Posterior cingulate gyrus (tissue), 11 donors: Measurements from ENCODE around the gene NDUFS6.
A peak's percentile ranks its signal among the peaks of the same experiment; 100 is the strongest.
"Not testable (repeated sequence)": the region's sequence is repeated elsewhere in the genome, so short reads cannot be mapped to it uniquely, and the experiment has no call there.

Source experiments
- DNase-seq, 10 donors: peaks; one replicate each; pipeline versions ENCODE4 v3.0.0 to v3.0.0-alpha.2; 2020 to 2021; ENCODE audit warnings: mixed read lengths in 3 of 10
- intact Hi-C: fragments of 100-400 bp; cut with DNase I; formaldehyde crosslinking; loops from one replicate; pipeline ENCODE4 v1.15.1; 2023

NDUFS6 gene

GRCh38 chr5:1842004-1842819 is 41.0 kb downstream of the NDUFS6 start:
- peak in 2 of 10 donors; percentile 12 to 16 for DNase-seq
- intact Hi-C loops: no loop called here

DNA sequence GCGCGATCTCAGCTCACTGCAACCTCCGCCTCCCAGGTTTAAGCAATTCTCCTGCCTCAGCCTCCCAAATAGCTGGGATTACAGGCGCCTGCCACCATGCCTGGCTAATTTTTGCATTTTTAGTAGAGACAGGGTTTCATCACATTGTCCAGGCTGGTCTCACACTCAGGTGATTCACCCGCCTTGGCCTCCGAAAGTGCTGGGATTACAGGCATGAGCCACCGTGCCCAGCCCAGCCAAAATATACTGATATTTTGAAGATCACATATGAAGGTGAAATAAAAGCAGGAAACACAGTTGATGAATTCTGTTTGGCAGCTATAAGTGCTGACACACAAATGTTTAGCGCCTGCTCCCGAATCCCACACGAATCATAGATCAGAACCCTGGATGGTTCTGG is 42.6 kb downstream of the NDUFS6 start:
- DNase-seq: peak in 2 of 10 donors; percentile 49 to 55
- intact Hi-C loops: not testable (repeated sequence)

- intact Hi-C loops: no loop called here
- no peak for DNase-seq
Observed at GRCh38 chr5:1844708-1845436, 43.7 kb downstream of the NDUFS6 start.

DNA sequence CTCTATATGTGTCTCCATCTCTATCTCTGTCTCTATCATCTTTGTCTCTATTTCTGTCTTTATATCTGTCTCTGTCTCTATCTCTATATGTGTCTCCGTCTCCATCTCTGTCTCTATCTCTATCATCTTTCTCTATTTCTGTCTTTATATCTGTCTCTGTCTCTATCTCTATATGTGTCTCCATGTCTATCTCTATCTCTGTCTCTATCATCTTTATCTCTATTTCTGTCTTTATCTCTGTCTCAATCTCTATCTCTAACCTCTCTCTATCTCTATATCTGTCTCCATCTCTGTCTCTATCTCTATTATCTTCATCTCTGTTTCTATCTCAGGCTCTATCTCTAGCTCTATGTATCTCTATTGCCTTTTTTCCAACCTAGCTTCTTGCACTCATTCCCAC is 44.5 kb downstream of the NDUFS6 start:
- no peak for DNase-seq
- intact Hi-C loops: no loop called here

GRCh38 chr5:1846583-1846982 is 45.4 kb downstream of the NDUFS6 start:
- peak in 3 of 10 donors; percentile 37 to 73 (median 42) for DNase-seq
- intact Hi-C loops: no loop called here

DNA sequence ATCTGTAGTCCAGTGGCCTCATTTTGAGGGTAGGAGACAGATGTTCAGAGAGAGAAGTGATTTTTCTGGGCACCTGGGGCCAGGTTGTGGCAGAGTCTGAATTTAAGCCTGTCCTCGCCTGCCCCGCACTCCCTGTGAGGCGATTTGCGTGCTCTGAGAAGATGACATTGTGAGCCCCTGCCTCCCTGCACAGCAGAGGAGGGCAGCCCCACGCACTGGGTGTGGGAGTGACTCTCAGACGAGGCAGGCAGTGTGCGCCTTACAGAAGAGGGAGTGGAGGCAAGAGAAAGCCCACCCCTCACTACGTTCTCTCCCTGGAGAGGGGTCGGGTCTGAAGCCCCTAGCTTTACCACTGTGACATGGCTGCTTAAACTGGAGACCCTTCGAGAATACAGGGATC is 45.8 kb downstream of the NDUFS6 start:
- intact Hi-C loops: no loop called here
- DNase-seq: peak in 3 of 10 donors; percentile 16 to 71 (median 30)

DNA sequence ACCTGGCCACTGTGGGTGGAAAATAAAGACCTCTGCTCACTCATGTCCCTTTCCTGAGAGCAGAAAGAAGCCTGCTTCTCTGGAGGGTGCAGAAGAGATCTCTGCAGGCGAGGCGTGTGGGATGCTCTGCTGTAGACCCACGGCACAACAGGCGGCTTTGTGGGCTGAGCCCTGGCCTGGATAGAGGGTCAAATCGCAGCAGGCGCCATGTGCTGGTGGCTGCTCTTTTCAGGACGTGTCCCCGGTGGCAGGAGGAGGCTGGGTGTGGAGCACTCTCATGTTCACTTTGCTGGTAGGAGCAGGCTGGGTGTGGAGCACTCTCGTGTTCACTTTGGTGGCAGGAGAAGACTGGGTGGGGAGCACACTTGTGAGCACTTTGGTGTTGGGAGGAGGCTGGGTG is 46.4 kb downstream of the NDUFS6 start:
- peak in 3 of 10 donors; percentile 43 to 74 (median 72) for DNase-seq
- intact Hi-C loops: no loop called here

DNA sequence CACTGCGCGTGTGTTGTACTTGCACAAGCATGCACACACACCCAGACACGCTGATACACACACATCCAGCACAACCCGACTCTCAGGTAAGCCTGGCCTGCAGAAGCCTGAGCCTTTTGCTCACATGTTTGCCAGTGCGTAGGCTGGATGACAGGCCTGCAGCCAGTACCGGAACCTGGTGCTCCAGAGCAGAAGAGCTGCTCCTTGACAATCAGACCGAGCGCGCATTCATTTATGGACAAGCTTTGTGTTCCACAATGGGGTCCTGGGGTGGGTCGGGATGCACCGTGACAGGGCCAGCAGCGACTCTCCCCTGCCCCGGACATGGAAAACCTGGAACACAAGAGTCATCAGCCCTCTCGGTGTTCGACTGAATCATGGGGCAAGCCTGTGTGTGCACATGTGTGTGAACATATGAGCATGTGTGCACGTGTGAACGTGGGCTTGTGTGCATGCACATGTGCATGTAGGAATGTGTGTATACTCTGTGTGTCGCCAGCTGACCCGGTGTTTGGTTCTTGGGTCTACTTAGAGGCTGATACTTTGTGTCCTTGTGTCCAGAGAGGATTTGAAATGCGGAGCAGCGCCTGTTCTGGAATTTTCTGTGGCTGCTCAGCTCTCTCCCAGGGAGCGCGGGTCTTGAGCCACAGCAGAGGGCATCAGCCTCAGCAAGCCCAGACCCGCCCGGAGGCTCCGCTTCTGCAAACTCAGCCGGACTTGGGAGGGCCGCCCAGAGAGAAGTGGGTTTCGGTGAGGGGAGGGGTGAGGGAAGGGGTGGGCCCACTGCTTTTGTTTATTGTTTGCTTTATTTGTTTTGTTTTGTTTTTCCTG is 49.3 kb downstream of the NDUFS6 start:
- intact Hi-C loops: no loop called here
- DNase-seq: peak in 3 of 10 donors; percentile 67 to 73 (median 68)

DNA sequence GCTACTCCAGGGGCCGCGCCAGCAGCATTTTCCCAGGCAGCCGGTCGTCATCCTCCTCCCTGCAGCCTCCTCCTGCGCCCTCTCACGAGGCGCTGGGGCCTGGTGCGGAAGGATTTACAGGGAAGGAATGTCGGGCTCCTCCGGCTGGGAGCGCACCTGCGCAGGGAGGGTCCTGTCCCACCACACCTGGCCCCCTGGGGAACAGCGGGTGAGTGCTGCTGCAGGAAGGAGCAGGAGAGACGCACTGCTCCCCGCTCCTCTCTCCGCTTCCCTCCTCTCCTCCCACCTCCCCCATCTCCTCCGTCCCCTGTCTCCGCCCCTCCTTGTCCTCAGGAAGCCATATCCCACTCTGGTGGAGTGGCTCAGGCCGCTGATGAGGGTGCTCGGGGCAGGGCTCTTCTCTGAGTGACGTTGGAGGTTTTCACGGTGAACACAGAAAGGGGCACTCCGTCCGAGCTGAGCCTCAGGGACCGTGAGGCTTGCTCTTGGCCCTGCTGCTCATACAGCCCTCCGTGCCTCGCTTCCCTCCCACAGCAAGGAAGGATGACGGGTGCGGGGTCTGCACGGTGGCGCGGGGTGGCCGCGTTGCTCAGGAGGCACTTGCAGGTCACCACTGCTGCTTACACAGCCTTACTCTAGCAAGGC is 50.2 kb downstream of the NDUFS6 start:
- peak in 3 of 10 donors; percentile 70 to 82 (median 80) for DNase-seq
- intact Hi-C loops: no loop called here

GRCh38 chr5:1852324-1852947 is 51.2 kb downstream of the NDUFS6 start:
- intact Hi-C loops: no loop called here
- peak in 3 of 10 donors; percentile 49 to 73 (median 66) for DNase-seq

DNA sequence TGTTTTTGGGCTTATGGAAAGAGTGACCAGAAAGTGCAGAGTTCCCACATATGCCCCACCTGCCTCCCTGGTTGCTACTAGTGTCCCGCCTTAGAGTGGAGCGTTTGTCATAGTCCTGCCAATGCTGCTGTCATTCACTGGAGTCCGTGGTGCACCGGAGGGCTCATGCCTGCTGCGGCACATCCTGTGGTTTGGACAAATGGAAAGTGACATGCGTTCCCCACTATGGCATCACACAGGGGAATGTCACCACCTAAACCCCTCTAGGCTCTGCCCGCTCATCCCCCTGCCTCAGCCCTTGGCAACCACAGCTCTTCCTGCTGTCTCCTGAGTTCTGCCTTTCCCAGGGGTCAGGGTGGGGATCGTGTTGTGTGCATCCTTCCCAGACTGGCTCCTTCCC is 52.3 kb downstream of the NDUFS6 start:
- DNase-seq: peak in 3 of 10 donors; percentile 25 to 55 (median 31)
- intact Hi-C loops: no loop called here

GRCh38 chr5:1855075-1855474 is 53.9 kb downstream of the NDUFS6 start:
- peak in 3 of 10 donors; percentile 20 to 54 (median 27) for DNase-seq
- intact Hi-C loops: no loop called here

GRCh38 chr5:1855596-1855995 is 54.4 kb downstream of the NDUFS6 start:
- intact Hi-C loops: no loop called here

GRCh38 chr5:1856596-1857255 is 55.5 kb downstream of the NDUFS6 start:
- intact Hi-C loops: no loop called here
- DNase-seq: peak in 1 of 10 donors; percentile 75

More at GRCh38 chr5:1855596-1855995, 54.4 kb downstream of the NDUFS6 start:
- DNase-seq: peak in 1 of 10 donors; percentile 72

- intact Hi-C loops: no loop called here
- DNase-seq: peak in 1 of 10 donors; percentile 84
Observed at GRCh38 chr5:1857256-1857600, 56.0 kb downstream of the NDUFS6 start.

DNA sequence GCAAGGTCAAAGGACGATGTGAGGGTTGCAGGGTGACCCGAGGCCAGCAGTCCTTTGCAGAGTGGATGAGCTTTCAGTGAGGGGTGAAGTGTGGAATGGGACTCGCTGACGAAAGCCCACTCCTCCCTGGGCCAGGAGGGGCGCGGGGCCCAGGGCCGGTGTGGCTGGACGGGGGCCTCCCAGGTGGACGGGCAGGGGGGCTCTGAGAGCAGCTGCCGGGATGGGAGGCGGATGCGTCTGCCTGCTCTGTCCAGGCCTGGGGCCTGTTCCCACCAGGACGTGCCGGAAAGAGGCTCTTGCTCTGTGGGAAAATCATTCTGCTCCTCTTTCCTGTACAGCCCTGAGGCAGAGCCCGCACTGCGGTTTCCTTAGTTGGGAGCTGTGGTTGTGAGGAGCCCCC is 57.2 kb downstream of the NDUFS6 start:
- intact Hi-C loops: no loop called here
- peak in 1 of 10 donors; percentile 74 for DNase-seq

- intact Hi-C loops: no loop called here
- DNase-seq: no peak
Observed at GRCh38 chr5:1859099-1859498, 57.9 kb downstream of the NDUFS6 start.

DNA sequence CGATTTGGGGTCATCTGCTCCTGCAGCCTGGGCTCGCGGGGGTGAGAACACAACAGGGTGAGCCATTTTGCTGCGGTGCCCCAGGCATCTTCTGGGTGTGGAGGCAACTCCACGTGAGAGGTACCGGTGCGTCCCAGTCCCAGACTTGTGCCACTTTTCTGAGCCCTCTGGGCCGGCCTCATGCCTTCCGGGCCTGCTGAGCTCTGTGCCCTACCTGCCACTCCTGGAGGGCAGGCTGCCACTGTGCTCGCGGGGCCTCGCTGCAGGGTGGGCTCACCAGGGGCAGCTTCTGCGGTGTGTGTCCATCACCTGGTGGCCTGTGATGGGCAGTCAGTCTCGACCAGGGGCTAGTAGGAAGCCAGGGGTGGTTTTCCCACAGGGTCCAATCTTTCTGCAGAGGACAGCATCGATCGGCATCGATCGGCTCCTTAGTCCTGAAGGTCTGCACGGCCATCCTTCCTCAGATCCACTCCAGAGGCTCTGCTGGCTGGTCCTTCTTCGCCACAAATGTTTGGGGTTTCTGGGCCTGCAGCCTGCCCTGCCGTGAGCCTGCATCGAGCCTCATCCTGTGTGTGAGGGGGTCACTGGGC is 58.9 kb downstream of the NDUFS6 start:
- peak in 2 of 10 donors; percentile 70 to 79 for DNase-seq
- intact Hi-C loops: no loop called here

- intact Hi-C loops: no loop called here
- peak in 4 of 10 donors; percentile 45 to 79 (median 62) for DNase-seq
Observed at GRCh38 chr5:1860949-1861348, 59.7 kb downstream of the NDUFS6 start.
